ENCODE measurements around the gene SLC38A11. TPM values are rescaled to one million over a fixed set of nuclear protein-coding genes. Genes with fewer than 3 reads are reported as not detected.

The SLC38A11 gene
- total and polyA plus RNA-seq, 4 experiments from 2014 or later = not detected

- CTCF ChIA-PET (ENCODE audit: partially characterized antibody) = no interaction called here
Observed at GRCh38 chr2:164903204-164903603, 52.1 kb downstream of the SLC38A11 start.

GRCh38 chr2:164899121-164899520 lies 56.2 kb downstream of the SLC38A11 start:
- H3K27me3 Mint-ChIP-seq = no peaks in the 10 kb centered on the region
- intact Hi-C loops (cut with micrococcal nuclease) = no loop called here

More at GRCh38 chr2:164903204-164903603, 52.1 kb downstream of the SLC38A11 start:
- Histone ChIP-seq H3K27ac (ENCODE audit: low read depth, low read length) (no peak overlapping the region), H3K27me3 (ENCODE audit: insufficient read depth, low read length) (no peaks in the 10 kb centered on the region), H3K4me3 (ENCODE audit: low read length in 2 of 2) (no peak overlapping the region), H3K36me3 (ENCODE audit: insufficient read depth, low read length) (no peaks in the 10 kb centered on the region), H3K4me1 (ENCODE audit: insufficient read depth, low read length) (no peaks in the 10 kb centered on the region), H3K9me3 (ENCODE audit: control insufficient read depth in 1 of 2, low read length in 2 of 2) (no peaks in the 10 kb centered on the region)
- H3K9me3 Mint-ChIP-seq = peaks cover 0 to 7% (median under 1%) of the 10 kb centered on the region in 8 donors
- no peak overlapping the region for H3K27ac Mint-ChIP-seq
- H3K4me1 Mint-ChIP-seq = no peaks in the 10 kb centered on the region
- no peak for DNase-seq
- intact Hi-C loops (cut with micrococcal nuclease) = no loop called here
- H3K36me3 Mint-ChIP-seq = no peaks in the 10 kb centered on the region
- POLR2A ChIA-PET (ENCODE audit: partially characterized antibody) = no interaction called here
- no peaks in the 10 kb centered on the region for H3K27me3 Mint-ChIP-seq
- no peak overlapping the region for H3K4me3 Mint-ChIP-seq

GRCh38 chr2:164898475-164898874 lies 56.9 kb downstream of the SLC38A11 start:
- ChIA-PET POLR2A (ENCODE audit: partially characterized antibody) (no interaction called here), CTCF (ENCODE audit: partially characterized antibody) (no interaction called here)

More at GRCh38 chr2:164899121-164899520, 56.2 kb downstream of the SLC38A11 start:
- Histone ChIP-seq H3K27me3 (ENCODE audit: insufficient read depth, low read length) (no peaks in the 10 kb centered on the region), H3K36me3 (ENCODE audit: insufficient read depth, low read length) (no peaks in the 10 kb centered on the region), H3K27ac (ENCODE audit: low read depth, low read length) (no peak overlapping the region), H3K9me3 (ENCODE audit: control insufficient read depth in 1 of 2, low read length in 2 of 2) (no peaks in the 10 kb centered on the region), H3K4me3 (ENCODE audit: low read length in 2 of 2) (no peak overlapping the region), H3K4me1 (ENCODE audit: insufficient read depth, low read length) (no peaks in the 10 kb centered on the region)
- Mint-ChIP-seq H3K9me3 (peaks cover 0 to 9% (median under 1%) of the 10 kb centered on the region in 8 donors), H3K4me3 (no peak overlapping the region), H3K4me1 (peaks cover 0 to 2% (median 0%) of the 10 kb centered on the region in 4 donors), H3K36me3 (no peaks in the 10 kb centered on the region), H3K27ac (no peak overlapping the region)
- CTCF ChIA-PET (ENCODE audit: partially characterized antibody) = interaction anchor here (0.6 kb wide), 1 partner anchor 1126 kb away, joined by 3 read pairs; no protein-coding TSS in a partner anchor
- no peak for DNase-seq
- POLR2A ChIA-PET (ENCODE audit: partially characterized antibody) = no interaction called here

GRCh38 chr2:164897469-164898260 lies 57.7 kb downstream of the SLC38A11 start:
- ChIA-PET POLR2A (ENCODE audit: partially characterized antibody) (no interaction called here), CTCF (ENCODE audit: partially characterized antibody) (no interaction called here)
- H3K36me3 ChIP-seq (ENCODE audit: insufficient read depth, low read length) = no peaks in the 10 kb centered on the region
- intact Hi-C loops (cut with micrococcal nuclease) = no loop called here
- H3K4me3 Mint-ChIP-seq = no peak overlapping the region
- H3K4me1 Mint-ChIP-seq = peaks cover 0 to 2% (median 0%) of the 10 kb centered on the region in 4 donors
- no peak overlapping the region for H3K4me3 ChIP-seq (ENCODE audit: low read length in 2 of 2)
- H3K4me1 ChIP-seq (ENCODE audit: insufficient read depth, low read length) = no peaks in the 10 kb centered on the region
- no peak for DNase-seq
- H3K36me3 Mint-ChIP-seq = no peaks in the 10 kb centered on the region
- no peaks in the 10 kb centered on the region for H3K27me3 ChIP-seq (ENCODE audit: insufficient read depth, low read length)
- H3K9me3 ChIP-seq (ENCODE audit: control insufficient read depth in 1 of 2, low read length in 2 of 2) = no peaks in the 10 kb centered on the region
- peaks cover 0 to 9% (median 0%) of the 10 kb centered on the region in 8 donors for H3K9me3 Mint-ChIP-seq
- H3K27me3 Mint-ChIP-seq = no peaks in the 10 kb centered on the region
- H3K27ac ChIP-seq (ENCODE audit: low read depth, low read length) = no peak overlapping the region
- H3K27ac Mint-ChIP-seq = no peak overlapping the region

More at GRCh38 chr2:164898475-164898874, 56.9 kb downstream of the SLC38A11 start:
- H3K9me3 ChIP-seq (ENCODE audit: control insufficient read depth in 1 of 2, low read length in 2 of 2) = no peaks in the 10 kb centered on the region
- no peaks in the 10 kb centered on the region for H3K27me3 Mint-ChIP-seq
- H3K27me3 ChIP-seq (ENCODE audit: insufficient read depth, low read length) = no peaks in the 10 kb centered on the region
- H3K4me1 ChIP-seq (ENCODE audit: insufficient read depth, low read length) = no peaks in the 10 kb centered on the region
- H3K4me3 ChIP-seq (ENCODE audit: low read length in 2 of 2) = no peak overlapping the region
- H3K36me3 Mint-ChIP-seq = no peaks in the 10 kb centered on the region
- intact Hi-C loops (cut with micrococcal nuclease) = no loop called here
- no peak overlapping the region for H3K4me3 Mint-ChIP-seq
- H3K27ac ChIP-seq (ENCODE audit: low read depth, low read length) = no peak overlapping the region
- DNase-seq = no peak
- peaks cover 0 to 9% (median under 1%) of the 10 kb centered on the region in 8 donors for H3K9me3 Mint-ChIP-seq
- H3K27ac Mint-ChIP-seq = no peak overlapping the region
- H3K4me1 Mint-ChIP-seq = peaks cover 0 to 2% (median 0%) of the 10 kb centered on the region in 4 donors
- no peaks in the 10 kb centered on the region for H3K36me3 ChIP-seq (ENCODE audit: insufficient read depth, low read length)

GRCh38 chr2:164896634-164897355 lies 58.5 kb downstream of the SLC38A11 start:
- H3K4me1 Mint-ChIP-seq = peaks cover 0 to 2% (median 0%) of the 10 kb centered on the region in 4 donors
- H3K36me3 ChIP-seq (ENCODE audit: insufficient read depth, low read length) = no peaks in the 10 kb centered on the region
- H3K27ac Mint-ChIP-seq = no peak overlapping the region
- H3K27me3 ChIP-seq (ENCODE audit: insufficient read depth, low read length) = no peaks in the 10 kb centered on the region
- no peaks in the 10 kb centered on the region for H3K36me3 Mint-ChIP-seq
- ChIA-PET CTCF (ENCODE audit: partially characterized antibody) (no interaction called here), POLR2A (ENCODE audit: partially characterized antibody) (no interaction called here)
- no peak overlapping the region for H3K4me3 Mint-ChIP-seq
- DNase-seq = no peak
- H3K27me3 Mint-ChIP-seq = no peaks in the 10 kb centered on the region
- H3K4me1 ChIP-seq (ENCODE audit: insufficient read depth, low read length) = no peaks in the 10 kb centered on the region
- no peak overlapping the region for H3K27ac ChIP-seq (ENCODE audit: low read depth, low read length)
- intact Hi-C loops (cut with micrococcal nuclease) = no loop called here
- H3K4me3 ChIP-seq (ENCODE audit: low read length in 2 of 2) = no peak overlapping the region
- peaks cover 0 to 9% (median 0%) of the 10 kb centered on the region in 8 donors for H3K9me3 Mint-ChIP-seq
- no peaks in the 10 kb centered on the region for H3K9me3 ChIP-seq (ENCODE audit: control insufficient read depth in 1 of 2, low read length in 2 of 2)

GRCh38 chr2:164896226-164896625 lies 59.1 kb downstream of the SLC38A11 start:
- intact Hi-C loops (cut with micrococcal nuclease) = no loop called here
- Histone ChIP-seq H3K36me3 (ENCODE audit: insufficient read depth, low read length) (no peaks in the 10 kb centered on the region), H3K4me3 (ENCODE audit: low read length in 2 of 2) (no peak overlapping the region), H3K9me3 (ENCODE audit: control insufficient read depth in 1 of 2, low read length in 2 of 2) (no peaks in the 10 kb centered on the region), H3K27ac (ENCODE audit: low read depth, low read length) (no peak overlapping the region), H3K4me1 (ENCODE audit: insufficient read depth, low read length) (no peaks in the 10 kb centered on the region), H3K27me3 (ENCODE audit: insufficient read depth, low read length) (no peaks in the 10 kb centered on the region)
- ChIA-PET CTCF (ENCODE audit: partially characterized antibody) (interaction anchor here (0.7 kb wide), 1 partner anchor 18 kb away, joined by 3 read pairs; no protein-coding TSS in a partner anchor), POLR2A (ENCODE audit: partially characterized antibody) (no interaction called here)
- Mint-ChIP-seq H3K27me3 (no peaks in the 10 kb centered on the region), H3K36me3 (no peaks in the 10 kb centered on the region), H3K9me3 (peaks cover 0 to 9% (median 0%) of the 10 kb centered on the region in 8 donors), H3K27ac (no peak overlapping the region), H3K4me1 (peaks cover 0 to 2% (median 0%) of the 10 kb centered on the region in 4 donors), H3K4me3 (no peak overlapping the region)
- DNase-seq = no peak

- Mint-ChIP-seq H3K36me3 (no peaks in the 10 kb centered on the region), H3K27me3 (no peaks in the 10 kb centered on the region), H3K9me3 (peaks cover 0 to 2% (median 0%) of the 10 kb centered on the region in 8 donors), H3K27ac (no peak overlapping the region), H3K4me3 (no peak overlapping the region), H3K4me1 (no peaks in the 10 kb centered on the region)
- no peak overlapping the region for H3K4me3 ChIP-seq (ENCODE audit: low read length in 2 of 2)
- no peaks in the 10 kb centered on the region for H3K9me3 ChIP-seq (ENCODE audit: control insufficient read depth in 1 of 2, low read length in 2 of 2)
- POLR2A ChIA-PET (ENCODE audit: partially characterized antibody) = no interaction called here
- no peaks in the 10 kb centered on the region for H3K36me3 ChIP-seq (ENCODE audit: insufficient read depth, low read length)
- H3K27ac ChIP-seq (ENCODE audit: low read depth, low read length) = no peak overlapping the region
- no peak for DNase-seq
- intact Hi-C loops (cut with micrococcal nuclease) = no loop called here
- no peaks in the 10 kb centered on the region for H3K4me1 ChIP-seq (ENCODE audit: insufficient read depth, low read length)
- H3K27me3 ChIP-seq (ENCODE audit: insufficient read depth, low read length) = no peaks in the 10 kb centered on the region
- CTCF ChIA-PET (ENCODE audit: partially characterized antibody) = no interaction called here
Observed at GRCh38 chr2:164891460-164891859, 63.9 kb downstream of the SLC38A11 start.

Measured in CD4-positive, alpha-beta memory T cell (primary cell).